SK-N-SH (cell line): ENCODE results near the gene DVL2. TPM values are rescaled to one million over a fixed set of nuclear protein-coding genes. Genes with fewer than 3 reads are reported as not detected.

ENCODE experiments used
- CTCF ChIA-PET: fragments of 300-600, 350-600 bp; formaldehyde crosslinking; extraction: SDS; loops from one replicate; lab custom pipeline; 2021; lab: Yijun Ruan, JAX
- POLR2A ChIA-PET: fragments of 350-600 bp; sonication (Branson Sonifier 250); formaldehyde crosslinking; extraction: SDS; loops from one replicate; lab custom pipeline; 2020; ENCODE audit warnings: antibody characterized with exemption, inconsistent platforms; lab: Yijun Ruan, JAX
- DNase-seq: peaks from one replicate; pipeline ENCODE4 v3.0.0; 2012
- H2AFZ ChIP-seq: fragments of 200-600 bp; sonication (generic); 2 replicates; pipeline ENCODE4 v1.8.1; 2016; ENCODE audit warnings: antibody characterized with exemption, mild to moderate bottlenecking, low read depth
- H3F3A ChIP-seq: fragments of 200-600 bp; sonication (generic); replicated peaks from 2 replicates; pipeline ENCODE3; 2016; ENCODE audit warnings: antibody characterized with exemption, mild to moderate bottlenecking; ENCODE audit not compliant: insufficient read depth
- H3K27ac ChIP-seq, 2 experiments: fragments of 200-500 bp in 1 of 2; fragments of 200-600 bp in 1 of 2; sonication (Bioruptor generic) in 1 of 2; sonication (generic), shearing (Covaris generic) in 1 of 2; 2 replicates each; pipeline versions ENCODE4 v1.5.1 to v1.6.1; 2014 to 2016; ENCODE audit warnings: low read depth in 2 of 2, inconsistent platforms in 1 of 2, low read length in 1 of 2, mild to moderate bottlenecking in 1 of 2, mixed read lengths in 1 of 2
- H3K27me3 ChIP-seq: fragments of 200-600 bp; sonication (generic), shearing (Covaris generic); 2 replicates; pipeline ENCODE4 v1.6.1; 2016; ENCODE audit warnings: mixed run types; ENCODE audit not compliant: insufficient read depth
- H3K36me3 ChIP-seq, 2 experiments: fragments of 200-500 bp in 1 of 2; fragments of 200-600 bp in 1 of 2; sonication (Bioruptor generic) in 1 of 2; sonication (generic) in 1 of 2; replicated peaks in 1 of 2; 2 replicates each; pipeline versions ENCODE3 to v1.5.1; 2014 to 2016; ENCODE audit warnings: low read length in 1 of 2, mild to moderate bottlenecking in 1 of 2; ENCODE audit not compliant: insufficient read depth in 2 of 2, control insufficient read depth in 1 of 2
- H3K4me1 ChIP-seq, 2 experiments: fragments of 200-500 bp in 1 of 2; fragments of 200-600 bp in 1 of 2; sonication (Bioruptor generic) in 1 of 2; sonication (generic), shearing (Covaris generic) in 1 of 2; 2 replicates each; pipeline versions ENCODE4 v1.5.1 to v1.6.1; 2014 to 2016; ENCODE audit warnings: low read depth in 1 of 2, low read length in 1 of 2, mixed run types in 1 of 2; ENCODE audit not compliant: insufficient read depth in 2 of 2, control insufficient read depth in 1 of 2
- H3K4me2 ChIP-seq: fragments of 200-600 bp; sonication (generic), shearing (Covaris generic); 2 replicates; pipeline ENCODE4 v1.6.1; 2017; ENCODE audit warnings: mixed run types
- H3K4me3 ChIP-seq, 2 experiments: fragments of 200-500 bp in 1 of 2; fragments of 200-600 bp in 1 of 2; sonication (Bioruptor generic) in 1 of 2; sonication (generic), shearing (Covaris generic) in 1 of 2; 2 replicates each; pipeline versions ENCODE4 v1.5.1 to v1.8.1; 2014 to 2016; ENCODE audit warnings: low read depth in 2 of 2, inconsistent platforms in 1 of 2, low read length in 1 of 2, mild to moderate bottlenecking in 1 of 2, mixed read lengths in 1 of 2, moderate library complexity in 1 of 2
- H3K79me2 ChIP-seq: fragments of 200-600 bp; sonication (generic); 2 replicates; pipeline ENCODE4 v1.8.1; 2017; ENCODE audit warnings: mild to moderate bottlenecking; ENCODE audit not compliant: insufficient read depth
- H3K9ac ChIP-seq: fragments of 200-600 bp; sonication (generic); 2 replicates; pipeline ENCODE4 v1.6.1; 2017; ENCODE audit warnings: mixed run types
- H3K9me2 ChIP-seq: fragments of 200-600 bp; sonication (generic); 2 replicates; pipeline ENCODE4 v1.6.1; 2017; ENCODE audit warnings: mixed run types
- H3K9me3 ChIP-seq: fragments of 200-600 bp; sonication (generic); 2 replicates; pipeline ENCODE4 v1.6.1; 2017; ENCODE audit warnings: mixed run types, mild to moderate bottlenecking, moderate library complexity
- H4K20me1 ChIP-seq: fragments of 200-600 bp; sonication (generic); 2 replicates; pipeline ENCODE4 v1.6.1; 2017; ENCODE audit warnings: mild to moderate bottlenecking, mixed run types; ENCODE audit not compliant: insufficient read depth
- CHD2 ChIP-seq: fragments of 150-350 bp; IDR thresholded peaks from 2 replicates; pipeline ENCODE4 v1.6.1; 2018; ENCODE audit warnings: low read length; ENCODE audit not compliant: partially characterized antibody
- ELF1 ChIP-seq: IDR thresholded peaks from 2 replicates; pipeline ENCODE4 v1.4.0; 2012
- EP300 ChIP-seq, 2 experiments: IDR thresholded peaks; 2 replicates each; pipeline versions ENCODE4 v1.4.0 to v1.6.1; 2012; ENCODE audit warnings: borderline replicate concordance in 1 of 2, low read depth in 1 of 2, low read length in 1 of 2
- EZH2phosphoT487 ChIP-seq: fragments of 200-600 bp; sonication (generic); IDR thresholded peaks from 2 replicates; pipeline ENCODE4 v1.6.1; 2017; ENCODE audit warnings: low read depth, mixed run types, mild to moderate bottlenecking, antibody characterized with exemption, moderate library complexity, borderline replicate concordance
- FOXJ3 ChIP-seq: sonication (generic); formaldehyde crosslinking; IDR thresholded peaks from 2 replicates; pipeline ENCODE4 v1.5.1; 2020; ENCODE audit warnings: mild to moderate bottlenecking, missing genetic modification reagents
- GABPA ChIP-seq: IDR thresholded peaks from 2 replicates; pipeline ENCODE4 v1.4.0; 2012; ENCODE audit warnings: low read depth, mild to moderate bottlenecking
- GATA2 ChIP-seq: sonication (generic); formaldehyde crosslinking; IDR thresholded peaks from 2 replicates; pipeline ENCODE4 v1.5.0; 2020; ENCODE audit warnings: mild to moderate bottlenecking, missing genetic modification reagents
- JUND ChIP-seq: IDR thresholded peaks from 2 replicates; pipeline ENCODE4 v1.4.0; 2012
- NFIC ChIP-seq: IDR thresholded peaks from 2 replicates; pipeline ENCODE4 v1.4.0; 2012; ENCODE audit warnings: borderline replicate concordance
- PBX3 ChIP-seq: IDR thresholded peaks from 2 replicates; pipeline ENCODE4; 2012
- SMC3 ChIP-seq: IDR thresholded peaks from 2 replicates; pipeline ENCODE4 v1.6.1; 2012; ENCODE audit warnings: low read depth, low read length, improper control_type of control experiment
- TAF1 ChIP-seq: IDR thresholded peaks from 2 replicates; pipeline ENCODE4 v1.6.1; 2012; ENCODE audit warnings: low read depth, mild to moderate bottlenecking, low read length, moderate library complexity, borderline replicate concordance
- TCF12 ChIP-seq: IDR thresholded peaks from 2 replicates; pipeline ENCODE4 v1.4.0; 2012
- WGBS: methylation state at CpG from one replicate; pipeline ENCODE4 v1.1.6; 2017; ENCODE audit warnings: low lambda C conversion rate; 5-methylcytosine and 5-hydroxymethylcytosine counted together
- polyA plus RNA-seq, 3 experiments: library from polyadenylated mRNA; depleted of rRNA; stranded (reverse); fragments of >200 nt; gene quantifications; 2 replicates each; pipeline ENCODE4 v1.2.3, GENCODE V29; 2012
- TF ChIP-seq, protein P1 (sequence below): IDR thresholded peaks from 2 replicates; pipeline ENCODE4 v1.6.1; 2012; ENCODE audit warnings: mild to moderate bottlenecking, low read depth, low read length, moderate library complexity
- TF ChIP-seq, protein P2 (sequence below): IDR thresholded peaks from 2 replicates; pipeline ENCODE4 v1.4.0; 2012; ENCODE audit warnings: low read depth, borderline replicate concordance

DVL2 gene
- polyA plus RNA-seq, 1 of the 3 experiments (the other 2 are of a cell fraction), result 8.3 TPM

- H3F3A ChIP-seq, result peaks cover 28% of the 10 kb centered on the region
- no peaks in the 10 kb centered on the region for H3K9me3 ChIP-seq
- no peak overlapping the region for H3K27ac ChIP-seq
- no peak for TF ChIP-seq GABPA
- TF ChIP-seq PBX3, result no peak
- no peak for TF ChIP-seq GATA2 (CRISPR knock-in tag)
- TF ChIP-seq EZH2phosphoT487, result no peak
- TF ChIP-seq, protein P1, sequence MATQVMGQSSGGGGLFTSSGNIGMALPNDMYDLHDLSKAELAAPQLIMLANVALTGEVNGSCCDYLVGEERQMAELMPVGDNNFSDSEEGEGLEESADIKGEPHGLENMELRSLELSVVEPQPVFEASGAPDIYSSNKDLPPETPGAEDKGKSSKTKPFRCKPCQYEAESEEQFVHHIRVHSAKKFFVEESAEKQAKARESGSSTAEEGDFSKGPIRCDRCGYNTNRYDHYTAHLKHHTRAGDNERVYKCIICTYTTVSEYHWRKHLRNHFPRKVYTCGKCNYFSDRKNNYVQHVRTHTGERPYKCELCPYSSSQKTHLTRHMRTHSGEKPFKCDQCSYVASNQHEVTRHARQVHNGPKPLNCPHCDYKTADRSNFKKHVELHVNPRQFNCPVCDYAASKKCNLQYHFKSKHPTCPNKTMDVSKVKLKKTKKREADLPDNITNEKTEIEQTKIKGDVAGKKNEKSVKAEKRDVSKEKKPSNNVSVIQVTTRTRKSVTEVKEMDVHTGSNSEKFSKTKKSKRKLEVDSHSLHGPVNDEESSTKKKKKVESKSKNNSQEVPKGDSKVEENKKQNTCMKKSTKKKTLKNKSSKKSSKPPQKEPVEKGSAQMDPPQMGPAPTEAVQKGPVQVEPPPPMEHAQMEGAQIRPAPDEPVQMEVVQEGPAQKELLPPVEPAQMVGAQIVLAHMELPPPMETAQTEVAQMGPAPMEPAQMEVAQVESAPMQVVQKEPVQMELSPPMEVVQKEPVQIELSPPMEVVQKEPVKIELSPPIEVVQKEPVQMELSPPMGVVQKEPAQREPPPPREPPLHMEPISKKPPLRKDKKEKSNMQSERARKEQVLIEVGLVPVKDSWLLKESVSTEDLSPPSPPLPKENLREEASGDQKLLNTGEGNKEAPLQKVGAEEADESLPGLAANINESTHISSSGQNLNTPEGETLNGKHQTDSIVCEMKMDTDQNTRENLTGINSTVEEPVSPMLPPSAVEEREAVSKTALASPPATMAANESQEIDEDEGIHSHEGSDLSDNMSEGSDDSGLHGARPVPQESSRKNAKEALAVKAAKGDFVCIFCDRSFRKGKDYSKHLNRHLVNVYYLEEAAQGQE, result no peak
- TF ChIP-seq, protein P2, sequence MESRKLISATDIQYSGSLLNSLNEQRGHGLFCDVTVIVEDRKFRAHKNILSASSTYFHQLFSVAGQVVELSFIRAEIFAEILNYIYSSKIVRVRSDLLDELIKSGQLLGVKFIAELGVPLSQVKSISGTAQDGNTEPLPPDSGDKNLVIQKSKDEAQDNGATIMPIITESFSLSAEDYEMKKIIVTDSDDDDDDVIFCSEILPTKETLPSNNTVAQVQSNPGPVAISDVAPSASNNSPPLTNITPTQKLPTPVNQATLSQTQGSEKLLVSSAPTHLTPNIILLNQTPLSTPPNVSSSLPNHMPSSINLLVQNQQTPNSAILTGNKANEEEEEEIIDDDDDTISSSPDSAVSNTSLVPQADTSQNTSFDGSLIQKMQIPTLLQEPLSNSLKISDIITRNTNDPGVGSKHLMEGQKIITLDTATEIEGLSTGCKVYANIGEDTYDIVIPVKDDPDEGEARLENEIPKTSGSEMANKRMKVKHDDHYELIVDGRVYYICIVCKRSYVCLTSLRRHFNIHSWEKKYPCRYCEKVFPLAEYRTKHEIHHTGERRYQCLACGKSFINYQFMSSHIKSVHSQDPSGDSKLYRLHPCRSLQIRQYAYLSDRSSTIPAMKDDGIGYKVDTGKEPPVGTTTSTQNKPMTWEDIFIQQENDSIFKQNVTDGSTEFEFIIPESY, result no peak
- TF ChIP-seq TAF1, result no peak
- TF ChIP-seq NFIC, result no peak
- no peak for TF ChIP-seq JUND
- TF ChIP-seq FOXJ3 (CRISPR knock-in tag), result no peak
- TF ChIP-seq TCF12, result no peak
- TF ChIP-seq ELF1, result no peak
- TF ChIP-seq CHD2, result no peak
- no peak for TF ChIP-seq SMC3
- no peak for TF ChIP-seq EP300 (IDR thresholded peaks at IDR 0.05; ENCODE audit: borderline replicate concordance in 1 of 2, low read depth in 1 of 2, low read length in 1 of 2)
- POLR2A ChIA-PET, result no interaction called here
- H4K20me1 ChIP-seq, result no peaks in the 10 kb centered on the region
- H3K36me3 ChIP-seq, result peaks cover 12 to 27% of the 10 kb centered on the region in 2 experiments
- H3K4me1 ChIP-seq, result peaks cover 0 to 3% of the 10 kb centered on the region in 2 experiments; a peak in 2 of 4 replicates
- H3K9ac ChIP-seq, result no peak overlapping the region
- H2AFZ ChIP-seq, result no peak overlapping the region
- no peak overlapping the region for H3K4me2 ChIP-seq
- CTCF ChIA-PET, result interaction anchor here (0.9 to 1.9 kb wide), 4 partner anchors 21 to 42 kb away, joined by 3 to 13 read pairs (median 4); no protein-coding TSS in a partner anchor
- H3K4me3 ChIP-seq, result no peak overlapping the region
- WGBS, result 98% methylated on average over 6 of the region's 6 CpGs
- DNase-seq, result no peak
- no peaks in the 10 kb centered on the region; the same call in 1 of the 2 replicates for H3K79me2 ChIP-seq
- no peaks in the 10 kb centered on the region for H3K27me3 ChIP-seq
- H3K9me2 ChIP-seq, result no peaks in the 10 kb centered on the region
These were observed 25.2 kb upstream of the DVL2 start for GRCh38 chr17:7259555-7259889.
